H1 (cell line): Measurements from ENCODE around the gene BRAP. TPM values are rescaled to one million over a fixed set of nuclear protein-coding genes. Genes with fewer than 3 reads are reported as not detected.

Source experiments
- CTCF ChIA-PET: fragments of 300-600 bp; sonication (Branson Sonifier 250); formaldehyde crosslinking; loops from one replicate; lab custom pipeline; 2021; ENCODE audit not compliant: partially characterized antibody; lab: Charles Lee
- POLR2A ChIA-PET: fragments of 300-600 bp; sonication (Branson Sonifier 250); formaldehyde crosslinking; loops from one replicate; lab custom pipeline; 2021; ENCODE audit warnings: inconsistent platforms; ENCODE audit not compliant: partially characterized antibody; lab: Charles Lee
- DNase-seq, 2 experiments: peaks; one replicate each; pipeline versions ENCODE4 v3.0.0 to v3.0.0-alpha.2; 2010 to 2022; ENCODE audit warnings: low spot score in 2 of 2, low read depth in 1 of 2, mixed read lengths in 1 of 2
- FAIRE-seq: peaks from 2 replicates; lab custom pipeline; 2011; peaks lifted over from hg19 to GRCh38; lab: Jason Lieb, UNC
- H2AFZ ChIP-seq: 2 replicates; pipeline ENCODE4 v1.8.1; 2012; ENCODE audit warnings: low read length, inconsistent platforms
- H2AK5ac ChIP-seq: 2 replicates; pipeline ENCODE4 v1.6.1; 2013; ENCODE audit warnings: low read depth, low read length
- H2BK120ac ChIP-seq: replicated peaks from 2 replicates; pipeline ENCODE3; 2013; ENCODE audit warnings: low read depth, low read length, inconsistent platforms
- H2BK12ac ChIP-seq: 2 replicates; pipeline ENCODE4 v1.6.1; 2013; ENCODE audit warnings: low read depth, low read length
- H2BK15ac ChIP-seq: 2 replicates; pipeline ENCODE4 v1.6.1; 2013; ENCODE audit warnings: low read length
- H2BK20ac ChIP-seq: 2 replicates; pipeline ENCODE4 v1.6.1; 2013; ENCODE audit warnings: low read length
- H2BK5ac ChIP-seq: 2 replicates; pipeline ENCODE4 v1.6.1; 2013; ENCODE audit warnings: low read depth, low read length
- H3K14ac ChIP-seq: 2 replicates; pipeline ENCODE4 v1.6.1; 2013; ENCODE audit warnings: inconsistent platforms; ENCODE audit not compliant: insufficient read length
- H3K18ac ChIP-seq: 2 replicates; pipeline ENCODE4 v1.6.1; 2013; ENCODE audit warnings: low read length; ENCODE audit errors: extremely low read depth
- H3K23ac ChIP-seq: 2 replicates; pipeline ENCODE4 v1.6.1; 2013; ENCODE audit warnings: inconsistent platforms; ENCODE audit not compliant: insufficient read length
- H3K23me2 ChIP-seq: 2 replicates; pipeline ENCODE4 v1.6.1; 2013; ENCODE audit warnings: low read depth, low read length
- H3K27ac ChIP-seq: 2 replicates; pipeline ENCODE4 v1.6.1; 2011; ENCODE audit warnings: low read depth, low read length, inconsistent platforms
- H3K27me3 ChIP-seq, 4 experiments: replicated peaks in 1 of 4; 1 replicate in 1 of 4; 2 replicates in 3 of 4; pipeline versions ENCODE4 v1.6.1 to v1.8.1; 2011 to 2013; ENCODE audit warnings: low read length in 3 of 4, mild to moderate bottlenecking in 3 of 4, inconsistent platforms in 2 of 4, mixed read lengths in 2 of 4, moderate library complexity in 1 of 4; ENCODE audit not compliant: control insufficient read depth in 3 of 4, insufficient read depth in 3 of 4; ENCODE audit errors: extremely low read depth in 1 of 4
- H3K36me3 ChIP-seq, 4 experiments: 2 replicates each; pipeline versions ENCODE4 v1.6.1 to v1.8.1; 2011 to 2013; ENCODE audit warnings: mild to moderate bottlenecking in 4 of 4, low read length in 3 of 4, moderate library complexity in 2 of 4, control low read depth in 1 of 4, inconsistent platforms in 1 of 4; ENCODE audit not compliant: insufficient read depth in 4 of 4, control insufficient read depth in 2 of 4
- H3K4ac ChIP-seq: replicated peaks from 2 replicates; pipeline ENCODE3; 2013; ENCODE audit warnings: low read length, low read depth, mixed read lengths, inconsistent platforms; ENCODE audit not compliant: insufficient read length
- H3K4me1 ChIP-seq, 4 experiments: replicated peaks in 1 of 4; 1 replicate in 1 of 4; 2 replicates in 3 of 4; pipeline versions ENCODE4 v1.6.1 to v1.8.1; 2011 to 2013; ENCODE audit warnings: low read length in 3 of 4, inconsistent platforms in 2 of 4, mixed read lengths in 1 of 4; ENCODE audit not compliant: insufficient read depth in 4 of 4, control insufficient read depth in 3 of 4
- H3K4me2 ChIP-seq, 2 experiments: 2 replicates each; pipeline versions ENCODE4 v1.6.1 to v1.8.1; 2011 to 2013; ENCODE audit warnings: low read depth in 2 of 2, low read length in 2 of 2, control low read depth in 1 of 2, inconsistent platforms in 1 of 2, mild to moderate bottlenecking in 1 of 2; ENCODE audit not compliant: insufficient read depth in 1 of 2
- H3K4me3 ChIP-seq, 4 experiments: fragments of 200-600, 300-600 bp in 1 of 4; sonication (generic), shearing (Covaris generic), sonication (Bioruptor Twin) in 1 of 4; 2 replicates each; pipeline versions ENCODE4 v1.5.1 to v1.8.1; 2011 to 2016; ENCODE audit warnings: low read length in 4 of 4, low read depth in 3 of 4, control low read depth in 2 of 4, inconsistent platforms in 2 of 4, mild to moderate bottlenecking in 2 of 4, mixed read lengths in 1 of 4, moderate library complexity in 1 of 4; ENCODE audit not compliant: insufficient read depth in 2 of 4; ENCODE audit errors: extremely low read depth in 1 of 4
- H3K56ac ChIP-seq: replicated peaks from 2 replicates; pipeline ENCODE3; 2013; ENCODE audit warnings: low read depth, mild to moderate bottlenecking, mixed read lengths, low read length, inconsistent platforms; ENCODE audit not compliant: insufficient read length
- H3K79me1 ChIP-seq: 2 replicates; pipeline ENCODE4 v1.6.1; 2013; ENCODE audit warnings: low read depth, low read length, control low read depth
- H3K79me2 ChIP-seq, 2 experiments: 2 replicates each; pipeline versions ENCODE4 v1.6.1 to v1.8.1; 2012 to 2013; ENCODE audit warnings: low read length in 2 of 2, mild to moderate bottlenecking in 2 of 2, inconsistent platforms in 1 of 2; ENCODE audit not compliant: insufficient read depth in 2 of 2, control insufficient read depth in 1 of 2
- H3K9ac ChIP-seq, 4 experiments: replicated peaks in 1 of 4; 1 replicate in 1 of 4; 2 replicates in 3 of 4; pipeline versions ENCODE4 v1.6.1 to v1.8.1; 2011 to 2013; ENCODE audit warnings: low read depth in 3 of 4, low read length in 3 of 4, control low read depth in 2 of 4, mild to moderate bottlenecking in 2 of 4, moderate library complexity in 2 of 4, inconsistent platforms in 1 of 4; ENCODE audit errors: extremely low read depth in 1 of 4
- H3K9me3 ChIP-seq, 2 experiments: 2 replicates each; pipeline versions ENCODE4 v1.6.1 to v1.8.1; 2012 to 2013; ENCODE audit warnings: mild to moderate bottlenecking in 2 of 2, moderate library complexity in 2 of 2, control low read depth in 1 of 2, inconsistent platforms in 1 of 2, low read depth in 1 of 2, low read length in 1 of 2, mixed read lengths in 1 of 2; ENCODE audit not compliant: insufficient read depth in 2 of 2
- H4K20me1 ChIP-seq, 2 experiments: replicated peaks in 1 of 2; 2 replicates each; pipeline versions ENCODE3 to v1.8.1; 2011 to 2013; ENCODE audit warnings: inconsistent platforms in 2 of 2, low read length in 2 of 2, mild to moderate bottlenecking in 1 of 2; ENCODE audit not compliant: insufficient read depth in 2 of 2, control insufficient read depth in 1 of 2
- H4K5ac ChIP-seq: 2 replicates; pipeline ENCODE4 v1.6.1; 2013; ENCODE audit warnings: low read length, low read depth, mixed read lengths, inconsistent platforms; ENCODE audit not compliant: insufficient read length
- H4K8ac ChIP-seq: 2 replicates; pipeline ENCODE4 v1.8.0; 2013; ENCODE audit warnings: mild to moderate bottlenecking, moderate library complexity, low read length, inconsistent platforms; ENCODE audit not compliant: insufficient read depth; ENCODE audit errors: extremely low read depth
- H4K91ac ChIP-seq: replicated peaks from 2 replicates; pipeline ENCODE3; 2013; ENCODE audit warnings: low read length, mixed read lengths, inconsistent platforms; ENCODE audit not compliant: insufficient read length
- ASH2L ChIP-seq: fragments of 200-600, 300-600 bp; sonication (generic); IDR thresholded peaks from one replicate; pipeline ENCODE4 v1.7.1; 2017; ENCODE audit warnings: low read length
- ATF2 ChIP-seq: IDR thresholded peaks from 2 replicates; pipeline ENCODE4 v1.6.1; 2012; ENCODE audit warnings: low read length, inconsistent platforms
- CBX5 ChIP-seq: fragments of 300-800, 300-1000 bp; sonication (generic); IDR thresholded peaks from 2 replicates; pipeline ENCODE4 v1.7.1; 2016; ENCODE audit warnings: antibody characterized with exemption, low read length, low read depth
- E2F6 ChIP-seq: IDR thresholded peaks from 2 replicates; pipeline ENCODE4 v1.6.1; 2012; ENCODE audit warnings: inconsistent platforms
- EGR1 ChIP-seq: IDR thresholded peaks from 2 replicates; pipeline ENCODE4 v1.6.1; 2011; ENCODE audit warnings: low read depth, low read length, borderline replicate concordance
- MAX ChIP-seq: IDR thresholded peaks from 2 replicates; pipeline ENCODE4 v1.6.1; 2012; ENCODE audit warnings: inconsistent platforms
- SIX5 ChIP-seq: IDR thresholded peaks from 2 replicates; pipeline ENCODE4 v1.6.1; 2011; ENCODE audit warnings: mild to moderate bottlenecking, low read depth, low read length
- SUZ12 ChIP-seq: fragments of 200-600 bp; sonication (generic); IDR thresholded peaks from 2 replicates; pipeline ENCODE4 v1.6.1; 2012; ENCODE audit warnings: mild to moderate bottlenecking, inconsistent platforms, low read length, moderate library complexity, mixed read lengths
- TAF1 ChIP-seq: IDR thresholded peaks from 2 replicates; pipeline ENCODE4 v1.6.1; 2011; ENCODE audit warnings: mild to moderate bottlenecking, low read depth, low read length
- WGBS, 2 experiments: shearing (Covaris generic) in 1 of 2; methylation state at CpG; one replicate each; pipeline versions ENCODE4 v1.1.6 to v1.1.7; 2013 to 2015; ENCODE audit warnings: low lambda C conversion rate in 2 of 2, mixed read lengths in 2 of 2, inconsistent platforms in 1 of 2, low coverage in 1 of 2, missing lambda C conversion rate in 1 of 2; ENCODE audit not compliant: insufficient replicate concordance in 2 of 2, insufficient coverage in 1 of 2, insufficient read length in 1 of 2; ENCODE audit errors: extremely low coverage in 1 of 2, missing lambda C conversion rate in 1 of 2; 5-methylcytosine and 5-hydroxymethylcytosine counted together
- polyA plus RNA-seq, 7 experiments: library from polyadenylated mRNA; depleted of rRNA in 3 of 7; stranded (reverse) in 5 of 7; unstranded in 2 of 7; fragments of >200 nt in 5 of 7; fragments of 200-250 nt in 2 of 7; gene quantifications; 1 replicate in 5 of 7; 2 replicates in 1 of 7; 4 replicates in 1 of 7; pipeline versions ENCODE4 v1.2.1 to v1.2.3, GENCODE V29; 2011 to 2013; ENCODE audit warnings: missing spikeins in 2 of 7, mixed read lengths in 2 of 7
- total RNA-seq: library from RNA; stranded (reverse); fragmentation: NEBNext Ultra II Directional; extraction: Animal tissue kit (Norgen Biotek cat#: 25700); gene quantifications from 2 replicates; pipeline ENCODE4 v1.2.1, GENCODE V29; 2021

Gene BRAP
- total and polyA plus RNA-seq, 2 of the 8 experiments (the other 6 are each of a cell fraction or from before 2014, with no cell fraction given): 12.8 to 22.2 TPM

- H3K27ac ChIP-seq: peak overlapping the region; percentile 63; the same call in 1 of the 2 replicates
- H3K79me2 ChIP-seq: no peaks in the 10 kb centered on the region
- H3K4me1 ChIP-seq: peaks cover 5 to 16% (median 11%) of the 10 kb centered on the region in 4 experiments
- POLR2A ChIA-PET: interaction anchor here (0.9 to 1.9 kb wide), 4 partner anchors 8 to 50 kb away, joined by 3 to 7 read pairs (median 4); partner anchors contain the start of genes ACAD10, ATXN2 and BRAP
- peak overlapping the region; percentile 53; the same call in 1 of the 2 replicates for H2BK12ac ChIP-seq
- H3K56ac ChIP-seq: no peak overlapping the region
- H2BK5ac ChIP-seq: peak overlapping the region; percentile 20; the same call in 1 of the 2 replicates
- no peak overlapping the region for H2BK120ac ChIP-seq
- H3K9me3 ChIP-seq: no peaks in the 10 kb centered on the region
- no peaks in the 10 kb centered on the region for H3K36me3 ChIP-seq
- no peak overlapping the region for H3K4ac ChIP-seq
- no peak overlapping the region for H2BK20ac ChIP-seq
- no peaks in the 10 kb centered on the region for H3K23me2 ChIP-seq
- H3K4me2 ChIP-seq: peak overlapping the region; percentile 41 to 43
- H2AFZ ChIP-seq: peak overlapping the region; percentile 52
- H4K20me1 ChIP-seq: no peaks in the 10 kb centered on the region
- H2BK15ac ChIP-seq: no peak overlapping the region
- no peak overlapping the region for H3K14ac ChIP-seq
- peak overlapping the region; percentile 10 for H3K18ac ChIP-seq
- H4K91ac ChIP-seq: no peak overlapping the region
- H3K9ac ChIP-seq: peak overlapping the region in 1 of 4 experiments; percentile 10; a peak in 3 of 7 replicates
- H4K8ac ChIP-seq: peak overlapping the region; percentile 81; the same call in 1 of the 2 replicates
- WGBS, 2 experiments: 33% methylated on average over 19 of the region's 19 CpGs; no CpG with 5 or more reads in 1 of the 2 experiments
- DNase-seq (peak; percentile 13 to 58), FAIRE-seq (no peak)
- no peaks in the 10 kb centered on the region for H3K79me1 ChIP-seq
- no peak overlapping the region for H4K5ac ChIP-seq
- H2AK5ac ChIP-seq: no peak overlapping the region
- CTCF ChIA-PET: interaction anchor here (1.0 kb wide), 1 partner anchor 36 kb away, joined by 3 read pairs; no protein-coding TSS in a partner anchor
- no peak overlapping the region for H3K23ac ChIP-seq
- H3K4me3 ChIP-seq: no peak overlapping the region; a peak in 1 of 8 replicates
- H3K27me3 ChIP-seq: no peaks in the 10 kb centered on the region; a peak in 1 of 7 replicates
- TF ChIP-seq SIX5 (no peak), ASH2L (peak; percentile 68), CBX5 (no peak), ATF2 (no peak), MAX (peak; percentile 6; the same call in 1 of the 2 replicates), SUZ12 (no peak), EGR1 (no peak), TAF1 (peak; percentile 54), E2F6 (0 out of 2 replicates have a peak, but pooled peaks have one; percentile 12)
These were observed 49.4 kb downstream of the BRAP start for GRCh38 chr12:111636209-111636945.
